Mucosa of rectum (tissue), 2 donors: ENCODE data around the gene ODAD2.
"Not testable (repeated sequence)": the region's sequence is repeated elsewhere in the genome, so short reads cannot be mapped to it uniquely, and the experiment has no call there.

Experiments
- H3K27ac ChIP-seq, 2 donors: one replicate each; pipeline ENCODE4 v1.7.0; 2013; ENCODE audit warnings: inconsistent platforms in 2 of 2, low read depth in 2 of 2, low read length in 2 of 2
- H3K27me3 ChIP-seq, 2 donors: one replicate each; pipeline ENCODE4 v1.7.0; 2013; ENCODE audit warnings: low read length in 2 of 2; ENCODE audit not compliant: control insufficient read depth in 2 of 2, insufficient read depth in 2 of 2
- H3K36me3 ChIP-seq, 2 donors: one replicate each; pipeline ENCODE4 v1.7.0; 2013; ENCODE audit warnings: low read length in 2 of 2; ENCODE audit not compliant: control insufficient read depth in 2 of 2, insufficient read depth in 2 of 2
- H3K4me1 ChIP-seq, 2 donors: one replicate each; pipeline ENCODE4 v1.7.0; 2013; ENCODE audit warnings: low read length in 2 of 2, mild to moderate bottlenecking in 1 of 2; ENCODE audit not compliant: control insufficient read depth in 2 of 2, insufficient read depth in 2 of 2
- H3K4me3 ChIP-seq, 2 donors: one replicate each; pipeline ENCODE4 v1.7.0; 2013; ENCODE audit warnings: low read length in 2 of 2
- H3K9ac ChIP-seq, 2 donors: one replicate each; pipeline ENCODE4 v1.7.0; 2013; ENCODE audit warnings: low read length in 2 of 2, low read depth in 1 of 2, mild to moderate bottlenecking in 1 of 2
- H3K9me3 ChIP-seq, 2 donors: one replicate each; pipeline ENCODE4 v1.7.0; 2013; ENCODE audit warnings: low read length in 2 of 2; ENCODE audit not compliant: control insufficient read depth in 2 of 2
- donor health status: healthy.
- donor health status: Normal muscosa, but diverticular disease.

The ODAD2 gene

GRCh38 chr10:27969931-27970330 lies 28.9 kb downstream of the ODAD2 start:
- H3K4me3 ChIP-seq, H3K27me3 ChIP-seq, H3K27ac ChIP-seq, H3K9ac ChIP-seq, H3K9me3 ChIP-seq, H3K4me1 ChIP-seq, H3K36me3 ChIP-seq: not testable (repeated sequence)

- H3K27me3 ChIP-seq: no peaks in the 10 kb centered on the region
- no peak overlapping the region for H3K4me3 ChIP-seq
- H3K36me3 ChIP-seq: no peaks in the 10 kb centered on the region
- H3K9me3 ChIP-seq: no peaks in the 10 kb centered on the region
- no peak overlapping the region for H3K27ac ChIP-seq
- H3K9ac ChIP-seq: no peak overlapping the region
- H3K4me1 ChIP-seq: no peaks in the 10 kb centered on the region
Measured at GRCh38 chr10:27959093-27959715, 39.7 kb downstream of the ODAD2 start.

GRCh38 chr10:27958383-27958782 lies 40.5 kb downstream of the ODAD2 start:
- not testable (repeated sequence) for H3K4me1 ChIP-seq, H3K9me3 ChIP-seq, H3K27ac ChIP-seq, H3K9ac ChIP-seq, H3K27me3 ChIP-seq, H3K36me3 ChIP-seq, H3K4me3 ChIP-seq

GRCh38 chr10:27950242-27950564 lies 48.7 kb downstream of the ODAD2 start:
- H3K4me1 ChIP-seq: no peaks in the 10 kb centered on the region
- H3K9ac ChIP-seq: no peak overlapping the region
- H3K27me3 ChIP-seq: no peaks in the 10 kb centered on the region
- no peak overlapping the region for H3K4me3 ChIP-seq
- H3K9me3 ChIP-seq: no peaks in the 10 kb centered on the region
- no peak overlapping the region for H3K27ac ChIP-seq
- no peaks in the 10 kb centered on the region for H3K36me3 ChIP-seq

GRCh38 chr10:27949528-27950241 lies 49.2 kb downstream of the ODAD2 start:
- no peaks in the 10 kb centered on the region for H3K9me3 ChIP-seq
- no peak overlapping the region for H3K4me3 ChIP-seq
- no peaks in the 10 kb centered on the region for H3K36me3 ChIP-seq
- H3K27ac ChIP-seq: no peak overlapping the region
- no peak overlapping the region for H3K9ac ChIP-seq
- H3K27me3 ChIP-seq: no peaks in the 10 kb centered on the region
- H3K4me1 ChIP-seq: no peaks in the 10 kb centered on the region

GRCh38 chr10:27948186-27948585 lies 50.7 kb downstream of the ODAD2 start:
- no peak overlapping the region for H3K4me3 ChIP-seq
- no peaks in the 10 kb centered on the region for H3K27me3 ChIP-seq
- H3K4me1 ChIP-seq: no peaks in the 10 kb centered on the region
- no peaks in the 10 kb centered on the region for H3K9me3 ChIP-seq
- H3K36me3 ChIP-seq: no peaks in the 10 kb centered on the region
- H3K27ac ChIP-seq: no peak overlapping the region
- no peak overlapping the region for H3K9ac ChIP-seq

GRCh38 chr10:27947540-27947939 lies 51.3 kb downstream of the ODAD2 start:
- Histone ChIP-seq H3K36me3 (no peaks in the 10 kb centered on the region), H3K27ac (no peak overlapping the region), H3K9ac (no peak overlapping the region), H3K27me3 (no peaks in the 10 kb centered on the region), H3K9me3 (no peaks in the 10 kb centered on the region), H3K4me1 (no peaks in the 10 kb centered on the region), H3K4me3 (no peak overlapping the region)

- H3K27ac ChIP-seq: no peak overlapping the region
- H3K4me3 ChIP-seq: no peak overlapping the region
- no peaks in the 10 kb centered on the region for H3K4me1 ChIP-seq
- no peaks in the 10 kb centered on the region for H3K9me3 ChIP-seq
- no peaks in the 10 kb centered on the region for H3K36me3 ChIP-seq
- H3K27me3 ChIP-seq: no peaks in the 10 kb centered on the region
- H3K9ac ChIP-seq: no peak overlapping the region
Measured at GRCh38 chr10:27944005-27944404, 54.9 kb downstream of the ODAD2 start.

- Histone ChIP-seq H3K4me3 (no peak overlapping the region), H3K27me3 (no peaks in the 10 kb centered on the region), H3K36me3 (no peaks in the 10 kb centered on the region), H3K9me3 (peaks cover 0 to 2% of the 10 kb centered on the region in 2 donors), H3K9ac (no peak overlapping the region), H3K27ac (no peak overlapping the region), H3K4me1 (no peaks in the 10 kb centered on the region)
Measured at GRCh38 chr10:27914888-27915287, 84.0 kb downstream of the ODAD2 start.

GRCh38 chr10:27912231-27912630 lies 86.6 kb downstream of the ODAD2 start:
- Histone ChIP-seq H3K4me1 (no peaks in the 10 kb centered on the region), H3K27ac (no peak overlapping the region), H3K9ac (no peak overlapping the region), H3K4me3 (no peak overlapping the region), H3K9me3 (peaks cover 0 to 2% of the 10 kb centered on the region in 2 donors), H3K36me3 (no peaks in the 10 kb centered on the region), H3K27me3 (no peaks in the 10 kb centered on the region)
